Esophagus squamous epithelium (tissue), 5 donors: ENCODE measurements around the gene ARID1A. TPM values are rescaled to one million over a fixed set of nuclear protein-coding genes. Genes with fewer than 3 reads are reported as not detected.
A peak's percentile ranks its signal among the peaks of the same experiment; 100 is the strongest.
"Not testable (repeated sequence)": the region's sequence is repeated elsewhere in the genome, so short reads cannot be mapped to it uniquely, and the experiment has no call there.

Source experiments
- DNase-seq: peaks from one replicate; lab custom pipeline; 2025; lab: John Stamatoyannopoulos, UW
- H3K27ac ChIP-seq, 4 donors: fragments of 200-600 bp; sonication (generic); one replicate each; pipeline ENCODE4 v1.5.1; 2016 to 2019; ENCODE audit warnings: mild to moderate bottlenecking in 1 of 4
- H3K27me3 ChIP-seq, 4 donors: fragments of 200-600 bp; sonication (generic); 1 replicate in 3 of 4; 2 replicates in 1 of 4; pipeline versions ENCODE4 v1.5.1 to v1.6.0; 2017 to 2021; ENCODE audit warnings: antibody characterized with exemption in 1 of 4
- H3K36me3 ChIP-seq, 3 donors: fragments of 200-600 bp; sonication (generic); one replicate each; pipeline ENCODE4 v1.5.1; 2016 to 2019
- H3K4me1 ChIP-seq, 3 donors: fragments of 200-600 bp; sonication (generic); one replicate each; pipeline ENCODE4 v1.5.1; 2017 to 2019
- H3K4me3 ChIP-seq, 4 donors: fragments of 200-600 bp; sonication (generic); 1 replicate in 3 of 4; 2 replicates in 1 of 4; pipeline ENCODE4 v1.5.1; 2016 to 2019; ENCODE audit warnings: mild to moderate bottlenecking in 2 of 4, moderate library complexity in 1 of 4
- H3K9me3 ChIP-seq, 3 donors: fragments of 200-600 bp; sonication (generic); one replicate each; pipeline ENCODE4 v1.5.1; 2016 to 2019
- CTCF ChIP-seq, 6 experiments: fragments of 450-650 bp in 4 of 6; fragments of 200-600 bp in 2 of 6; sonication (generic) in 2 of 6; IDR thresholded peaks; one replicate each; pipeline ENCODE4 v1.5.1; 2016 to 2019; ENCODE audit warnings: antibody characterized with exemption in 6 of 6, mild to moderate bottlenecking in 4 of 6, moderate library complexity in 4 of 6
- POLR2A ChIP-seq, 4 donors: fragments of 450-650 bp; IDR thresholded peaks; one replicate each; pipeline ENCODE4 v1.6.1; 2017; ENCODE audit warnings: antibody characterized with exemption in 4 of 4, mild to moderate bottlenecking in 4 of 4, moderate library complexity in 3 of 4
- WGBS, 2 donors: methylation state at CpG; one replicate each; pipeline ENCODE4 v1.1.5; 2018; 5-methylcytosine and 5-hydroxymethylcytosine counted together
- intact Hi-C: fragments of 100-400 bp; cut with DNase I; formaldehyde crosslinking; loops from one replicate; pipeline ENCODE4 v1.15.0; 2022
- total RNA-seq, 4 donors: library from RNA; depleted of rRNA; stranded (reverse); fragments of >200 nt; gene quantifications; one replicate each; pipeline ENCODE4 v1.1.0, GENCODE V29; 2016
- donor health status: DM: yes; HTN: yes; CAD: no.

The ARID1A gene
- total RNA-seq, 4 donors from 2014 or later = 23.9 to 60.2 (median 43.5) TPM

- intact Hi-C loops = no loop called here
- Histone ChIP-seq H3K27me3 (no peaks in the 10 kb centered on the region), H3K4me1 (peaks cover 60 to 100% (median 66%) of the 10 kb centered on the region in 3 donors), H3K36me3 (peaks cover 0 to 15% (median 6%) of the 10 kb centered on the region in 3 donors), H3K4me3 (no peak overlapping the region), H3K27ac (no peak overlapping the region), H3K9me3 (no peaks in the 10 kb centered on the region)
- TF ChIP-seq CTCF (IDR thresholded peaks at IDR 0.05) = no peak
- TF ChIP-seq POLR2A (IDR thresholded peaks at IDR 0.05) = no peak
- WGBS, 2 donors = 25 to 30% methylated on average over 1 of the region's 1 CpG
- DNase-seq = no peak
Observed at GRCh38 chr1:26724926-26725325, 29.1 kb downstream of the ARID1A start.

DNA sequence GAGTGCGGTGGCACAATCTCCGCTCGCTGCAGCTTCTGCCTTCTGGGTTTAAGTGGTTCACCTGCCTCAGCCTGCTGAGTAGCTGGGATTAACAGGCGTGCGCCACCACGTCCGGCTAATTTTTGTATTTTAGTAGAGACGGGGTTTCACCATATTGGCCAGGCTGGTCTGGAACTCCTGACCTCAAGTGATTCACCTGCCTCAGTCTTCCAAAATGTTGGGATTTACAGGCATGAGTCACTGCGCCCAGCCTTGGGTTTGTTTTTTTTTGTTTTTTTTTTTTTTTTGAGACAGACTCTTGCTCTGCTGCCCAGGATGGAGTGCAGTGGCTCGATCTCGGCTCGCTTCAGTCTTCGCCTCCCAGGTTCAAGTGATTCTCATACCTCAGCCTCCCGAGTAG, 30.1 kb downstream of the ARID1A start:
- DNase-seq, H3K9me3 ChIP-seq, H3K27me3 ChIP-seq, intact Hi-C loops, H3K4me3 ChIP-seq: not testable (repeated sequence)
- Histone ChIP-seq H3K27ac (peak overlapping the region in 1 of 4 donors; percentile 7), H3K4me1 (peaks cover 54 to 91% (median 66%) of the 10 kb centered on the region in 3 donors), H3K36me3 (peaks cover 0 to 16% (median 4%) of the 10 kb centered on the region in 3 donors)
- WGBS, 2 donors = 57 to 73% methylated on average over 11 of the region's 14 CpGs

DNA sequence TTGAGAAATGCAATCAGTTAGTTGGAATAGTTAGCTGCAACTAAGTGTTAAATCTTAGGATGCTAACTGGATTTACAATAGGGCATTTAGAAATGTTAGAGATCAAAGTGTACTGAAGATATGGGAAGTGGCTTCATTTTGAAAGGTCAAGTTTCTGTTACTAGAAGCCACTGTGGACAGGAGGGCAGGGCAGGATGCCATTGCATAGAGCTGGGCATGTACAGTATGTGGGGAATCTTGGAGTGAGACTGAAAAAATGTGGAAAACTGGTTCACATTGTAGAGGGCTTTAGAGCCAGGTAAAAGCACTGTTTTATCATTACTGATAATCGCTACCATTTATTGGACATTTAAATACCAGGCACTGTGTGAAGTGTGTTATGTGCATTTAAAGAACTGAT, 31.0 kb downstream of the ARID1A start:
- 88 to 100% methylated on average over 1 of the region's 1 CpG for WGBS, 2 donors
- no peak for DNase-seq
- Histone ChIP-seq H3K27me3 (no peaks in the 10 kb centered on the region), H3K4me1 (peaks cover 54 to 82% (median 60%) of the 10 kb centered on the region in 3 donors), H3K36me3 (peaks cover 9 to 25% (median 13%) of the 10 kb centered on the region in 3 donors), H3K4me3 (no peak overlapping the region), H3K27ac (peak overlapping the region in 1 of 4 donors; percentile 7), H3K9me3 (no peaks in the 10 kb centered on the region)
- TF ChIP-seq POLR2A (IDR thresholded peaks at IDR 0.05) = no peak
- TF ChIP-seq CTCF (IDR thresholded peaks at IDR 0.05) = no peak
- intact Hi-C loops = no loop called here

DNA sequence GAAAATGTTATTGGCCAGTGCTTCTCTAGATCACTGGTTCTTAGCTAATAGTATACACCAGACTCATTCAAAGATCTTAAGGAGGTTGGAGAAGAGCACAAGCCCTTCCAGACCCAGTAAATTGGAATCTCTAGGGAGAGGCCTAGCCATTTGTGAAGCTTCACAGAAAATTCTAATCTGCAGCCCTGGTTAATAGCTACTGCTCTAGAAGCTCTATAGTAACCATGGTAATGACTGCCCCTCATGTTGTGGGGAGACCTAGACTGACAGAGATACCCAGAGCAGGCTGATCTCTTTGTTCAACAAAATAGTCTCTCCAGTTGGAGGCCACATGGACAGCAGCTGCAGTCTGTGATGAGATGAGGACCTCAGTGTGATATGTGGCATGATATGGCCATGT, 31.7 kb downstream of the ARID1A start:
- no peak for DNase-seq
- Histone ChIP-seq H3K4me1 (peaks cover 53 to 75% (median 54%) of the 10 kb centered on the region in 3 donors), H3K27ac (peak overlapping the region in 2 of 4 donors; percentile 27 to 44), H3K27me3 (no peaks in the 10 kb centered on the region), H3K36me3 (peaks cover 13 to 32% (median 15%) of the 10 kb centered on the region in 3 donors), H3K9me3 (no peaks in the 10 kb centered on the region), H3K4me3 (no peak overlapping the region)
- intact Hi-C loops = no loop called here
- no peak for TF ChIP-seq POLR2A (IDR thresholded peaks at IDR 0.05)
- TF ChIP-seq CTCF (IDR thresholded peaks at IDR 0.05) = no peak

GRCh38 chr1:26728645-26729044, 32.8 kb downstream of the ARID1A start:
- no peaks in the 10 kb centered on the region for H3K9me3 ChIP-seq
- H3K27me3 ChIP-seq = no peaks in the 10 kb centered on the region
- peaks cover 22 to 44% (median 23%) of the 10 kb centered on the region in 3 donors for H3K36me3 ChIP-seq
- peaks cover 41 to 69% (median 43%) of the 10 kb centered on the region in 3 donors for H3K4me1 ChIP-seq
- peak overlapping the region in 2 of 4 donors; percentile 27 to 44 for H3K27ac ChIP-seq
- WGBS, 2 donors = 20 to 80% methylated on average over 1 of the region's 1 CpG
- no peak for DNase-seq
- intact Hi-C loops = no loop called here
- no peak overlapping the region for H3K4me3 ChIP-seq
- TF ChIP-seq POLR2A (IDR thresholded peaks at IDR 0.05) = no peak
- no peak for TF ChIP-seq CTCF (IDR thresholded peaks at IDR 0.05)

DNA sequence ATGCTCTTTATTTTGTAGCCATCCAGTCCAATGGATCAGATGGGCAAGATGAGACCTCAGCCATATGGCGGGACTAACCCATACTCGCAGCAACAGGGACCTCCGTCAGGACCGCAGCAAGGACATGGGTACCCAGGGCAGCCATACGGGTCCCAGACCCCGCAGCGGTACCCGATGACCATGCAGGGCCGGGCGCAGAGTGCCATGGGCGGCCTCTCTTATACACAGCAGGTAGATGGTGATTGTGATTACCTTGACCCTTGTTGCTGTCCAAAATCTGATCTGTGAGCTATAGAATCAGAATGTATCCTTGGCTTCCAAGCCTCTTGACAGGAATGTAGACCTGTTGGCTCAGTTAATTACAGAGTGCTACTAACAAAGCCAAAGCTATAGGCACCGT, 33.8 kb downstream of the ARID1A start:
- peaks cover 26 to 53% (median 27%) of the 10 kb centered on the region in 3 donors for H3K36me3 ChIP-seq
- H3K27ac ChIP-seq = peak overlapping the region in 1 of 4 donors; percentile 23
- no peak for DNase-seq
- H3K4me1 ChIP-seq = peaks cover 34 to 68% (median 34%) of the 10 kb centered on the region in 3 donors
- no peaks in the 10 kb centered on the region for H3K9me3 ChIP-seq
- no peaks in the 10 kb centered on the region for H3K27me3 ChIP-seq
- no peak overlapping the region for H3K4me3 ChIP-seq
- TF ChIP-seq POLR2A (IDR thresholded peaks at IDR 0.05) = no peak
- TF ChIP-seq CTCF (IDR thresholded peaks at IDR 0.05) = no peak
- intact Hi-C loops = no loop called here
- 93 to 96% methylated on average over 4 to 5 of the region's 12 CpGs for WGBS, 2 donors
